Endothelial cell of umbilical vein (primary cell): Measurements from ENCODE around the gene SERPINA3. TPM values are rescaled to one million over a fixed set of nuclear protein-coding genes. Genes with fewer than 3 reads are reported as not detected.

Experiments used
- BruUV-seq: library from RNA; stranded (reverse); fragments of 400-500 nt; replicated peaks from 2 replicates; lab custom pipeline; 2021; lab: Mats Ljungman, UMichigan
- CTCF ChIA-PET: fragments of 300-600, 350-600 bp; sonication (Branson Sonifier 250); formaldehyde crosslinking; loops from one replicate; lab custom pipeline; 2021; ENCODE audit warnings: antibody characterized with exemption, inconsistent platforms; lab: Charles Lee
- POLR2A ChIA-PET: fragments of 300-600, 350-600 bp; sonication (Branson Sonifier 250); formaldehyde crosslinking; loops from one replicate; lab custom pipeline; 2021; ENCODE audit warnings: antibody characterized with exemption, inconsistent platforms; lab: Charles Lee
- DNase-seq: peaks from one replicate; pipeline ENCODE4 v3.0.0-alpha.2; 2011; ENCODE audit warnings: low read depth, low spot score
- FAIRE-seq: peaks from 2 replicates; lab custom pipeline; 2011; peaks lifted over from hg19 to GRCh38; lab: Jason Lieb, UNC
- H2AFZ ChIP-seq: 2 replicates; pipeline ENCODE4 v1.6.0; 2012; ENCODE audit warnings: low read depth, low read length, control low read depth, inconsistent platforms
- H3K27ac ChIP-seq: 2 replicates; pipeline ENCODE4 v1.5.1; 2011; ENCODE audit warnings: low read depth, mild to moderate bottlenecking, control low read depth, low read length, moderate library complexity; ENCODE audit not compliant: insufficient read depth
- H3K27me3 ChIP-seq, 2 experiments: 2 replicates each; pipeline versions ENCODE4 v1.6.0 to v1.6.1; 2011; ENCODE audit warnings: low read length in 2 of 2, mixed read lengths in 1 of 2; ENCODE audit not compliant: control insufficient read depth in 2 of 2, insufficient read depth in 2 of 2
- H3K36me3 ChIP-seq, 2 experiments: 2 replicates in 1 of 2; 3 replicates in 1 of 2; pipeline ENCODE4 v1.5.1; 2011; ENCODE audit warnings: low read length in 2 of 2, mild to moderate bottlenecking in 1 of 2, moderate library complexity in 1 of 2; ENCODE audit not compliant: control insufficient read depth in 2 of 2, insufficient read depth in 2 of 2; ENCODE audit errors: extremely low read depth in 1 of 2
- H3K4me1 ChIP-seq: 3 replicates; pipeline ENCODE4 v1.5.1; 2011; ENCODE audit warnings: mild to moderate bottlenecking, low read length; ENCODE audit not compliant: control insufficient read depth, insufficient read depth; ENCODE audit errors: extremely low read depth
- H3K4me2 ChIP-seq: 2 replicates; pipeline ENCODE4 v1.6.1; 2011; ENCODE audit warnings: low read length, control low read depth, mixed read lengths; ENCODE audit not compliant: insufficient read depth
- H3K4me3 ChIP-seq, 3 experiments: fragments of 200-600 bp in 1 of 3; sonication (generic), shearing (Covaris generic) in 1 of 3; replicated peaks in 1 of 3; 2 replicates each; pipeline ENCODE4 v1.5.1; 2011 to 2016; ENCODE audit warnings: control low read depth in 3 of 3, low read length in 3 of 3, mild to moderate bottlenecking in 2 of 3, inconsistent platforms in 1 of 3, low read depth in 1 of 3, moderate library complexity in 1 of 3; ENCODE audit not compliant: insufficient read depth in 1 of 3
- H3K79me2 ChIP-seq: 2 replicates; pipeline ENCODE4 v1.6.0; 2012; ENCODE audit warnings: low read length, inconsistent platforms; ENCODE audit not compliant: control insufficient read depth, insufficient read depth
- H3K9ac ChIP-seq: replicated peaks from 2 replicates; pipeline ENCODE3; 2011; ENCODE audit warnings: low read length, control low read depth; ENCODE audit not compliant: insufficient read depth; ENCODE audit errors: extremely low read depth
- H3K9me1 ChIP-seq: replicated peaks from 3 replicates; pipeline ENCODE4 v1.6.0; 2011; ENCODE audit warnings: mild to moderate bottlenecking, low read length; ENCODE audit not compliant: control insufficient read depth, insufficient read depth; ENCODE audit errors: extremely low read depth
- H3K9me3 ChIP-seq: replicated peaks from 2 replicates; pipeline ENCODE4 v1.5.1; 2012; ENCODE audit warnings: low read length, inconsistent platforms; ENCODE audit not compliant: control insufficient read depth, insufficient read depth
- H4K20me1 ChIP-seq: replicated peaks from 2 replicates; pipeline ENCODE3; 2011; ENCODE audit warnings: mild to moderate bottlenecking, low read length; ENCODE audit not compliant: control insufficient read depth, insufficient read depth; ENCODE audit errors: extremely low read depth
- CTCF ChIP-seq, 2 donors: IDR thresholded peaks; 1 replicate in 1 of 2; 2 replicates in 1 of 2; pipeline ENCODE4 v1.5.1; 2011; ENCODE audit warnings: low read length in 2 of 2, mild to moderate bottlenecking in 2 of 2, moderate library complexity in 2 of 2, control low read depth in 1 of 2, inconsistent platforms in 1 of 2, low read depth in 1 of 2; ENCODE audit not compliant: insufficient read depth in 1 of 2; ENCODE audit errors: extremely low read depth in 1 of 2
- EZH2 ChIP-seq: IDR thresholded peaks from 2 replicates; pipeline ENCODE4 v1.6.1; 2012; ENCODE audit warnings: borderline replicate concordance, low read depth, mild to moderate bottlenecking, moderate library complexity, low read length, inconsistent platforms; ENCODE audit not compliant: severe bottlenecking
- FOS ChIP-seq: IDR thresholded peaks from 2 replicates; pipeline ENCODE4 v1.6.1; 2011; ENCODE audit warnings: mild to moderate bottlenecking, low read length, moderate library complexity, borderline replicate concordance; ENCODE audit not compliant: insufficient read depth
- JUN ChIP-seq: IDR thresholded peaks from 2 replicates; pipeline ENCODE4 v1.6.1; 2011; ENCODE audit warnings: borderline replicate concordance, low read depth; ENCODE audit not compliant: insufficient read length, insufficient read depth
- MAX ChIP-seq: IDR thresholded peaks from 2 replicates; pipeline ENCODE4 v1.6.1; 2011; ENCODE audit not compliant: insufficient read depth, insufficient read length
- MYC ChIP-seq: IDR thresholded peaks from one replicate; pipeline ENCODE4 v1.6.1; 2011; ENCODE audit warnings: mild to moderate bottlenecking, low read depth, low read length
- POLR2A ChIP-seq: IDR thresholded peaks from 2 replicates; pipeline ENCODE4 v1.6.1; 2012; ENCODE audit warnings: low read depth, mild to moderate bottlenecking, control low read depth, low read length
- POLR2AphosphoS5 ChIP-seq: IDR thresholded peaks from 2 replicates; pipeline ENCODE4 v1.6.1; 2012; ENCODE audit warnings: low read depth, mild to moderate bottlenecking, control low read depth, low read length, moderate library complexity; ENCODE audit not compliant: insufficient read depth
- dilution Hi-C: fragments of 300-500 bp; cut with MboI; formaldehyde crosslinking; loops from one replicate; pipeline ENCODE4 v1.15.0; 2019; ENCODE audit warnings: low sequenced_read_pairs; ENCODE audit not compliant: extremely low pct_ligation_motif_present
- intact Hi-C: fragments of 100-400 bp; cut with micrococcal nuclease; formaldehyde crosslinking; loops from one replicate; pipeline ENCODE4 v1.10.0; 2022
- polyA plus RNA-seq, 4 experiments: library from polyadenylated mRNA; depleted of rRNA in 3 of 4; stranded (reverse) in 3 of 4; unstranded in 1 of 4; fragments of >200 nt; gene quantifications; 2 replicates each; pipeline versions ENCODE4 v1.2.1 to v1.2.3, GENCODE V29; 2011 to 2012; ENCODE audit warnings: missing spikeins in 1 of 4
- total RNA-seq: library from RNA; stranded (reverse); gene quantifications from 2 replicates; pipeline ENCODE4 v1.2.3, GENCODE V29; 2021

Gene SERPINA3
- total and polyA plus RNA-seq, 2 donors (not counting 3 experiments of a cell fraction or from before 2014, with no cell fraction given), result not detected

GRCh38 chr14:94562941-94563883 is 49.0 kb upstream of the SERPINA3 start:
- dilution Hi-C loops (no loop called here), intact Hi-C loops (no loop called here)
- Histone ChIP-seq H3K4me2 (no peak overlapping the region), H3K4me1 (no peaks in the 10 kb centered on the region), H3K9me1 (no peaks in the 10 kb centered on the region), H3K36me3 (no peaks in the 10 kb centered on the region), H3K79me2 (no peaks in the 10 kb centered on the region), H2AFZ (no peak overlapping the region), H4K20me1 (no peaks in the 10 kb centered on the region), H3K27me3 (no peaks in the 10 kb centered on the region), H3K27ac (no peak overlapping the region), H3K9ac (no peak overlapping the region), H3K9me3 (no peaks in the 10 kb centered on the region), H3K4me3 (no peak overlapping the region)
- CTCF ChIA-PET, result no interaction called here
- POLR2A ChIA-PET, result no interaction called here
- no TSS peak for BruUV-seq
- FAIRE-seq (no peak), DNase-seq (no peak)
- TF ChIP-seq POLR2AphosphoS5 (no peak), JUN (no peak), MYC (no peak), EZH2 (no peak), FOS (no peak), MAX (no peak), CTCF (IDR thresholded peaks at IDR 0.05; ENCODE audit: extremely low read depth in 1 of 2, insufficient read depth in 1 of 2, low read depth in 1 of 2, low read length in 2 of 2) (no peak), POLR2A (no peak)
